SK-N-SH treated with all-trans-retinoic acid at 6 μM for 48 hours (cell line): ENCODE measurements around the gene GNS.

Experiments used
- ATAC-seq: fragments of 200-7000 bp; cut with Tn5 transposase; 3 replicates; pipeline ENCODE4 v1.9.1; 2020; ENCODE audit warnings: mild to moderate bottlenecking, moderate library complexity
- ARNTL ChIP-seq: fragments of 450-650 bp; formaldehyde crosslinking; IDR thresholded peaks from 2 replicates; pipeline ENCODE4 v1.5.0; 2020; ENCODE audit warnings: low read depth, mild to moderate bottlenecking, moderate library complexity, borderline replicate concordance
- CREB5 ChIP-seq: fragments of 250-450 bp; sonication (Bioruptor Pico); IDR thresholded peaks from 2 replicates; pipeline ENCODE4 v1.5.1; 2020; ENCODE audit warnings: low read depth, mild to moderate bottlenecking, moderate library complexity
- CSDC2 ChIP-seq: fragments of 250-450 bp; sonication (Bioruptor Pico); IDR thresholded peaks from 2 replicates; pipeline ENCODE4 v1.5.0; 2020; ENCODE audit warnings: mild to moderate bottlenecking, moderate library complexity
- ESRRG ChIP-seq: fragments of 250-450 bp; sonication (Bioruptor Pico); IDR thresholded peaks from 2 replicates; pipeline ENCODE4 v1.6.1; 2021; ENCODE audit warnings: mild to moderate bottlenecking
- GLIS3 ChIP-seq: fragments of 250-450 bp; sonication (Bioruptor Pico); IDR thresholded peaks from 2 replicates; pipeline ENCODE4 v1.5.0; 2020; ENCODE audit warnings: mild to moderate bottlenecking, moderate library complexity
- ISL1 ChIP-seq: fragments of 250-450 bp; sonication (Bioruptor Pico); IDR thresholded peaks from 2 replicates; pipeline ENCODE4 v2.1.2; 2022; ENCODE audit warnings: mild to moderate bottlenecking, moderate library complexity
- OSR1 ChIP-seq: fragments of 250-450 bp; sonication (Bioruptor Pico); IDR thresholded peaks from 2 replicates; pipeline ENCODE4 v1.8.0; 2022; ENCODE audit warnings: moderate library complexity, mild to moderate bottlenecking, inconsistent platforms
- PATZ1 ChIP-seq: fragments of 250-450 bp; sonication (Bioruptor Pico); IDR thresholded peaks from 2 replicates; pipeline ENCODE4 v1.8.0; 2020; ENCODE audit warnings: mild to moderate bottlenecking, moderate library complexity, borderline replicate concordance
- PPARA ChIP-seq: fragments of 250-450 bp; sonication (Bioruptor Pico); IDR thresholded peaks from 2 replicates; pipeline ENCODE4 v1.5.0; 2020; ENCODE audit warnings: mild to moderate bottlenecking, borderline replicate concordance
- RARB ChIP-seq: fragments of 250-450 bp; sonication (Bioruptor Pico); IDR thresholded peaks from 2 replicates; pipeline ENCODE4 v1.8.0; 2021; ENCODE audit warnings: mild to moderate bottlenecking, moderate library complexity
- SNAI2 ChIP-seq: fragments of 250-450 bp; sonication (Bioruptor Pico); IDR thresholded peaks from 2 replicates; pipeline ENCODE4 v1.5.0; 2020; ENCODE audit warnings: mild to moderate bottlenecking, moderate library complexity
- TCF4 ChIP-seq: fragments of 250-450 bp; sonication (Bioruptor Pico); IDR thresholded peaks from 2 replicates; pipeline ENCODE4 v1.8.0; 2021; ENCODE audit warnings: mild to moderate bottlenecking, moderate library complexity, borderline replicate concordance
- TOX ChIP-seq: fragments of 250-450 bp; sonication (Bioruptor Pico); IDR thresholded peaks from 2 replicates; pipeline ENCODE4 v1.8.0; 2021; ENCODE audit warnings: mild to moderate bottlenecking, moderate library complexity, borderline replicate concordance
- ZC3H10 ChIP-seq: fragments of 250-450 bp; sonication (Bioruptor Pico); IDR thresholded peaks from 2 replicates; pipeline ENCODE4 v1.5.1; 2021; ENCODE audit warnings: mild to moderate bottlenecking, moderate library complexity
- ZFP3 ChIP-seq: fragments of 250-450 bp; sonication (Bioruptor Pico); IDR thresholded peaks from 2 replicates; pipeline ENCODE4 v1.5.0; 2020; ENCODE audit warnings: mild to moderate bottlenecking, moderate library complexity
- ZFP30 ChIP-seq: fragments of 450-650 bp; formaldehyde crosslinking; IDR thresholded peaks from 2 replicates; pipeline ENCODE4 v1.5.0; 2022; ENCODE audit warnings: mild to moderate bottlenecking, moderate library complexity
- ZNF565 ChIP-seq: fragments of 450-650 bp; formaldehyde crosslinking; conservative IDR thresholded peaks from 2 replicates; pipeline ENCODE4 v1.5.0; 2020; ENCODE audit warnings: low read depth, mild to moderate bottlenecking, moderate library complexity
- ZNF8 ChIP-seq: fragments of 450-650 bp; formaldehyde crosslinking; IDR thresholded peaks from 2 replicates; pipeline ENCODE4 v1.5.0; 2020; ENCODE audit warnings: mild to moderate bottlenecking, moderate library complexity
- TF ChIP-seq, protein P1 (sequence below): fragments of 250-450 bp; sonication (Bioruptor Pico); IDR thresholded peaks from 2 replicates; pipeline ENCODE4 v1.5.0; 2020; ENCODE audit warnings: mild to moderate bottlenecking, moderate library complexity
- TF ChIP-seq, protein P2 (sequence below): fragments of 250-450 bp; sonication (Bioruptor Pico); IDR thresholded peaks from 2 replicates; pipeline ENCODE4 v1.8.0; 2021; ENCODE audit warnings: low read depth, mild to moderate bottlenecking, moderate library complexity, borderline replicate concordance

The GNS gene

GRCh38 chr12:64696080-64696741 lies 63.0 kb downstream of the GNS start:
- ATAC-seq = 0 out of 3 replicates have a peak, but pooled peaks have one; percentile 10
- TF ChIP-seq SNAI2 (CRISPR knock-in tag) = no peak
- no peak for TF ChIP-seq ZFP30 (CRISPR knock-in tag)
- TF ChIP-seq OSR1 (CRISPR knock-in tag) = no peak

DNA sequence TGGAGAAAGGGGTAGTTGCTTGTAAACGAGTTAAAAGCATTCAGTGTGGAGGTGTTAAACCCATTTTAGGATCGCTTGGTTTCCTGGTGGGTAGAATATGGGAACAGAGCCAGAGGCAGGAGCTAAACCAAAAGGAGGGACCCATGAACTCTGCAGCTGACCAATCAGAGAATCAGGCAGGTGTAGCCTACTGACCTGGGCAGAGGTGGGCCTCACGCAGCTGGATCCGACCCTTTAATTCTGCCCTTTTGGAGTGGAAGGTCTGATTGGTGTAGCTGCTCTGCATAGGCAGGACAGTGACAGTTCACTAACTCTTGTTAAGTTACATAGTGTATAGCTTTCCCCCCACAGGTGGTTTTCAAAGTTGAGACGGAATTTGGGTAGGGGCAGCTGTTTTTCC lies 63.7 kb downstream of the GNS start:
- ATAC-seq = no peak

DNA sequence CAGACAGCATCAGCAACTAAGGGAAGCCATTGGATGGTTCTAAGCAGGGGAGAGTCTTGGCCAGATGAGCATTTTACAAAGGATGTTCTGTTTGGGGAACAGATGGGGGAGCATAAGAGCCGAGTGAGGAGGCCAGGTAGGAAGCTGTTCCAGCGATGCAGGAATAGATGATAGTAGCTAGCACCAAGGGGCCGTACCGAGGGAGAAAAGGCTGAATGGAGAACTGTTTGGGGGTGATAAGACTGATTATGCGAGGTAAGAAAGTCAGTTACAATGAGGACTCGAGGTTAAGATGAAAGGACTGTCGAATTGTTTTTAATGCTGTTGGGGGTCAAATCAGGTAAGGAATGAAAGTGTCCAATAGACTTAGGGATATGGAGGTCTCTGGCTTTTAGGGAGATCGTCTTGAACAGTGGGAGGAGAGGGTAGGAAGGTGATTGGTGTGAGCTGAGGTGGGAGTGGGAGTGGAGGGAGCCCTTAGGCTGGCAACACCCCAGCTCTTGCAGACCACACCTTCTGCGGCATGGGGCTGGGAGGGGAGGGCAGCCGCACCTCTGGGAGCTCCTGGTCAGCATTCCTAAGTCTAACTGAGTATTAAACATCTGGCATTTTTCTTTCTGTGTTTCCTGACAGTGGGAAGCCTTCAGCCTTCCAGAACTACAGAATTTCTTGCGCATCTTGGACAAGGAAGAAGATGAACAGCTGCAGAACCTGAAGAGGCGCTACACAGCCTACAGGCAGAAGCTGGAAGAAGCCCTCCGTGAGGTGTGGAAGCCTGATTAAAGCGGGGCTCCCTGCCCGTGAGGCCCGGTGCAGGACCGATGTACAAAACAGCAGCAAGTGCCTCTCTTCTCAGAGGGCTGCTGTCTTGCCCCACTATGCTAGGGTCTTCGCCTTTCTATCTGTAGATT lies 64.8 kb downstream of the GNS start:
- no peak for ATAC-seq
- no peak for TF ChIP-seq TCF4 (CRISPR knock-in tag)
- no peak for TF ChIP-seq ZFP30 (CRISPR knock-in tag)
- TF ChIP-seq ARNTL (CRISPR knock-in tag) = no peak
- no peak for TF ChIP-seq ZNF8 (CRISPR knock-in tag)
- TF ChIP-seq, protein P1, sequence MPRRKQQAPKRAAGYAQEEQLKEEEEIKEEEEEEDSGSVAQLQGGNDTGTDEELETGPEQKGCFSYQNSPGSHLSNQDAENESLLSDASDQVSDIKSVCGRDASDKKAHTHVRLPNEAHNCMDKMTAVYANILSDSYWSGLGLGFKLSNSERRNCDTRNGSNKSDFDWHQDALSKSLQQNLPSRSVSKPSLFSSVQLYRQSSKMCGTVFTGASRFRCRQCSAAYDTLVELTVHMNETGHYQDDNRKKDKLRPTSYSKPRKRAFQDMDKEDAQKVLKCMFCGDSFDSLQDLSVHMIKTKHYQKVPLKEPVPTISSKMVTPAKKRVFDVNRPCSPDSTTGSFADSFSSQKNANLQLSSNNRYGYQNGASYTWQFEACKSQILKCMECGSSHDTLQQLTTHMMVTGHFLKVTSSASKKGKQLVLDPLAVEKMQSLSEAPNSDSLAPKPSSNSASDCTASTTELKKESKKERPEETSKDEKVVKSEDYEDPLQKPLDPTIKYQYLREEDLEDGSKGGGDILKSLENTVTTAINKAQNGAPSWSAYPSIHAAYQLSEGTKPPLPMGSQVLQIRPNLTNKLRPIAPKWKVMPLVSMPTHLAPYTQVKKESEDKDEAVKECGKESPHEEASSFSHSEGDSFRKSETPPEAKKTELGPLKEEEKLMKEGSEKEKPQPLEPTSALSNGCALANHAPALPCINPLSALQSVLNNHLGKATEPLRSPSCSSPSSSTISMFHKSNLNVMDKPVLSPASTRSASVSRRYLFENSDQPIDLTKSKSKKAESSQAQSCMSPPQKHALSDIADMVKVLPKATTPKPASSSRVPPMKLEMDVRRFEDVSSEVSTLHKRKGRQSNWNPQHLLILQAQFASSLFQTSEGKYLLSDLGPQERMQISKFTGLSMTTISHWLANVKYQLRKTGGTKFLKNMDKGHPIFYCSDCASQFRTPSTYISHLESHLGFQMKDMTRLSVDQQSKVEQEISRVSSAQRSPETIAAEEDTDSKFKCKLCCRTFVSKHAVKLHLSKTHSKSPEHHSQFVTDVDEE (CRISPR knock-in tag) = no peak
- TF ChIP-seq ESRRG (CRISPR knock-in tag) = no peak
- TF ChIP-seq SNAI2 (CRISPR knock-in tag) = no peak
- TF ChIP-seq ZC3H10 = no peak
- TF ChIP-seq PATZ1 (CRISPR knock-in tag) = no peak
- TF ChIP-seq OSR1 (CRISPR knock-in tag) = no peak
- TF ChIP-seq ZNF565 (CRISPR knock-in tag) = no peak
- TF ChIP-seq ZFP3 (CRISPR knock-in tag) = no peak
- TF ChIP-seq GLIS3 = no peak
- TF ChIP-seq CREB5 (CRISPR knock-in tag) = no peak
- no peak for TF ChIP-seq CSDC2
- no peak for TF ChIP-seq ISL1 (CRISPR knock-in tag)

More for the DNA sequence above, 63.7 kb downstream of the GNS start:
- TF ChIP-seq OSR1 (CRISPR knock-in tag) (no peak), ISL1 (CRISPR knock-in tag) (no peak), ZNF565 (CRISPR knock-in tag) (no peak), PPARA (CRISPR knock-in tag) (no peak), CREB5 (CRISPR knock-in tag) (no peak), ZC3H10 (no peak), ESRRG (CRISPR knock-in tag) (no peak), RARB (CRISPR knock-in tag) (no peak), TCF4 (CRISPR knock-in tag) (no peak), TOX (CRISPR knock-in tag) (no peak), ZNF8 (CRISPR knock-in tag) (no peak)
- TF ChIP-seq, protein P1 (CRISPR knock-in tag) = no peak
- TF ChIP-seq, protein P2, sequence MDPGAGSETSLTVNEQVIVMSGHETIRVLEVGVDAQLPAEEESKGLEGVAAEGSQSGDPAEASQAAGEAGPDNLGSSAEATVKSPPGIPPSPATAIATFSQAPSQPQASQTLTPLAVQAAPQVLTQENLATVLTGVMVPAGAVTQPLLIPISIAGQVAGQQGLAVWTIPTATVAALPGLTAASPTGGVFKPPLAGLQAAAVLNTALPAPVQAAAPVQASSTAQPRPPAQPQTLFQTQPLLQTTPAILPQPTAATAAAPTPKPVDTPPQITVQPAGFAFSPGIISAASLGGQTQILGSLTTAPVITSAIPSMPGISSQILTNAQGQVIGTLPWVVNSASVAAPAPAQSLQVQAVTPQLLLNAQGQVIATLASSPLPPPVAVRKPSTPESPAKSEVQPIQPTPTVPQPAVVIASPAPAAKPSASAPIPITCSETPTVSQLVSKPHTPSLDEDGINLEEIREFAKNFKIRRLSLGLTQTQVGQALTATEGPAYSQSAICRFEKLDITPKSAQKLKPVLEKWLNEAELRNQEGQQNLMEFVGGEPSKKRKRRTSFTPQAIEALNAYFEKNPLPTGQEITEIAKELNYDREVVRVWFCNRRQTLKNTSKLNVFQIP (CRISPR knock-in tag) = no peak
